HepG2 (cell line): ENCODE data around the gene MAML1. TPM values are rescaled to one million over a fixed set of nuclear protein-coding genes. Genes with fewer than 3 reads are reported as not detected.

Experiments used
- DPF2 ChIP-seq: sonication (generic); formaldehyde crosslinking; IDR thresholded peaks from 2 replicates; pipeline ENCODE4 v1.4.0; 2020; ENCODE audit warnings: mild to moderate bottlenecking, low read depth, missing genetic modification reagents, borderline replicate concordance
- GABPB1 ChIP-seq: IDR thresholded peaks from 2 replicates; pipeline ENCODE4 v1.6.1; 2016; ENCODE audit warnings: mild to moderate bottlenecking, missing genetic modification reagents, moderate library complexity, missing compliant biosample characterization
- KAT7 ChIP-seq: IDR thresholded peaks from 2 replicates; pipeline ENCODE4 v1.6.1; 2018; ENCODE audit warnings: borderline replicate concordance, missing compliant biosample characterization
- MAF1 ChIP-seq: sonication (generic); formaldehyde crosslinking; IDR thresholded peaks from 2 replicates; pipeline ENCODE4 v1.5.0; 2020; ENCODE audit warnings: missing genetic modification reagents, borderline replicate concordance
- MEIS1 ChIP-seq: sonication (generic); formaldehyde crosslinking; IDR thresholded peaks from 2 replicates; pipeline ENCODE4 v1.9.0; 2021; ENCODE audit warnings: mild to moderate bottlenecking, missing genetic modification reagents, moderate library complexity, borderline replicate concordance
- NR2C2 ChIP-seq: sonication (generic); formaldehyde crosslinking; IDR thresholded peaks from 2 replicates; pipeline ENCODE4 v1.4.0; 2020; ENCODE audit warnings: missing genetic modification reagents, mild to moderate bottlenecking, moderate library complexity, borderline replicate concordance
- SAP130 ChIP-seq: IDR thresholded peaks from 2 replicates; pipeline ENCODE4 v1.6.1; 2016; ENCODE audit warnings: low read depth
- SETDB1 ChIP-seq: sonication (generic); formaldehyde crosslinking; IDR thresholded peaks from 2 replicates; pipeline ENCODE4 v1.5.1; 2020; ENCODE audit warnings: missing genetic modification reagents, mild to moderate bottlenecking, borderline replicate concordance
- THAP11 ChIP-seq: IDR thresholded peaks from 2 replicates; pipeline ENCODE4 v1.6.1; 2016; ENCODE audit warnings: missing biosample characterization, missing genetic modification reagents
- YY1 ChIP-seq: IDR thresholded peaks from 2 replicates; pipeline ENCODE4 v1.6.1; 2011; ENCODE audit warnings: low read length, low read depth, moderate library complexity, mild to moderate bottlenecking; ENCODE audit not compliant: insufficient read depth, insufficient replicate concordance
- ZNF780A ChIP-seq: sonication (generic); formaldehyde crosslinking; IDR thresholded peaks from 2 replicates; pipeline ENCODE4 v1.8.0; 2022; ENCODE audit warnings: mild to moderate bottlenecking, missing genetic modification reagents, moderate library complexity
- polyA plus RNA-seq, 8 experiments: library from polyadenylated mRNA; depleted of rRNA in 3 of 8; stranded (reverse) in 7 of 8; unstranded in 1 of 8; fragments of >200 nt; fragmentation: Illumina TruSeq in 4 of 8; extraction: Trizol in 4 of 8; gene quantifications; 2 replicates each; pipeline versions ENCODE4 v1.2.1 to v1.2.3, GENCODE V29; 2011 to 2016; ENCODE audit warnings: low read depth in 4 of 8, missing spikeins in 1 of 8, mixed read lengths in 1 of 8; ENCODE audit not compliant: insufficient read depth in 1 of 8
- total RNA-seq, 5 experiments: library from RNA; depleted of rRNA; stranded (reverse); fragments of >200 nt; fragmentation: Illumina TruSeq; extraction: Trizol; gene quantifications; 2 replicates each; pipeline ENCODE4 v1.2.3, GENCODE V29; 2016; ENCODE audit warnings: low read depth in 1 of 5
- TF ChIP-seq, protein P1 (sequence below): sonication (generic); formaldehyde crosslinking; IDR thresholded peaks from 2 replicates; pipeline ENCODE4 v1.4.0; 2020; ENCODE audit warnings: low read depth, mild to moderate bottlenecking, missing genetic modification reagents
- TF ChIP-seq, protein P2 (sequence below): sonication (generic); formaldehyde crosslinking; IDR thresholded peaks from 2 replicates; pipeline ENCODE4 v1.4.0; 2020; ENCODE audit warnings: mild to moderate bottlenecking, missing genetic modification reagents
- TF ChIP-seq, protein P3 (sequence below): sonication (generic); formaldehyde crosslinking; IDR thresholded peaks from 2 replicates; pipeline ENCODE4 v1.4.0; 2020; ENCODE audit warnings: missing genetic modification reagents
- TF ChIP-seq, protein P4 (sequence below): sonication (generic); formaldehyde crosslinking; IDR thresholded peaks from 2 replicates; pipeline ENCODE4 v1.4.0; 2020; ENCODE audit warnings: mild to moderate bottlenecking, low read depth, missing genetic modification reagents
- TF ChIP-seq, protein P5 (sequence below): sonication (generic); formaldehyde crosslinking; IDR thresholded peaks from 2 replicates; pipeline ENCODE4 v1.5.0; 2020; ENCODE audit warnings: mild to moderate bottlenecking, missing genetic modification reagents, borderline replicate concordance

Gene MAML1
- total and polyA plus RNA-seq, 2 of the 13 experiments (the other 11 are each of a cell fraction or from before 2014, with no cell fraction given) = 10.0 to 10.8 TPM

DNA sequence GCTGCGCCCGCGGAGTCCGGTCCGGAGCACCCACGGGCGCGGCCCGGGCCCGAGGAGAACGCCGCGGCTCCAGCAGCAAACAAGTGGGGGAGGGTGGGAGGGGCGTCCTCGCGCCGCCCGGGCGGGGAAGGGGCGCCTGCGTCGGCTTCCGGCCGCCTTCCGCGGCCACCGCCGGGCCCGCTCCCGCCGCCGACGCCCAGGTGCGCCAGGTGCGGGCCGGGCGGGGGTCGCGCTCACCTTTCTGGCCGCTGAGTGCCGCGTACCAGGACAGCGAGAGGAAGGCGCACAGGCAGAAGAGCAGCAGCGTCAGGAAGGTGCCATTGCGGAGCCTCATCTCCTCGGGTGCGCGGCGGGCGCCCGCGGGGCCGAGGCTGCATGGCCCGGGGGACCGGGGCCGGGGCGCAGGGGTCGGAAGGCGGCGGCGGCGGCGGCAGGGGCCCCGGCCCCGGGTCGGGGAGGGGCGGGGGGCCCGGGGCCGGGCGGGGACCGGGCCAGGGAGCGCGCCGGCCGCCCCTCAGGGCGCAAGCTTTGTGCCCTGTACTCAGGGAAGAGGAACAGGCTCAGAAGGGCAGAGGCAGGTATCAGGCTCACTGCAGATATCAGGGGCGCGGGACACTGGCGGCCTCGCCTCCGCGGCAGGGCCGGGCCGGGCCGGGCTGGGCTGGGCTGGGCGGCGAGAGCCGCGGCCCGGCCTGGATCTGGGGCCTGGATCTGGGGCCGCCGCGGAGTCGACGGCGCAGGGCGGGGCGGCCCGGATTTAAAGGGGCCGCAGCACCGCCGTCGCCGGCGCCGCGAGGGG, 73.8 kb downstream of the MAML1 start, which contains the start of gene MGAT4B (continued):
- TF ChIP-seq, protein P1, sequence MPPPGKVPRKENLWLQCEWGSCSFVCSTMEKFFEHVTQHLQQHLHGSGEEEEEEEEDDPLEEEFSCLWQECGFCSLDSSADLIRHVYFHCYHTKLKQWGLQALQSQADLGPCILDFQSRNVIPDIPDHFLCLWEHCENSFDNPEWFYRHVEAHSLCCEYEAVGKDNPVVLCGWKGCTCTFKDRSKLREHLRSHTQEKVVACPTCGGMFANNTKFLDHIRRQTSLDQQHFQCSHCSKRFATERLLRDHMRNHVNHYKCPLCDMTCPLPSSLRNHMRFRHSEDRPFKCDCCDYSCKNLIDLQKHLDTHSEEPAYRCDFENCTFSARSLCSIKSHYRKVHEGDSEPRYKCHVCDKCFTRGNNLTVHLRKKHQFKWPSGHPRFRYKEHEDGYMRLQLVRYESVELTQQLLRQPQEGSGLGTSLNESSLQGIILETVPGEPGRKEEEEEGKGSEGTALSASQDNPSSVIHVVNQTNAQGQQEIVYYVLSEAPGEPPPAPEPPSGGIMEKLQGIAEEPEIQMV (CRISPR knock-in tag) = no peak
- TF ChIP-seq, protein P2, sequence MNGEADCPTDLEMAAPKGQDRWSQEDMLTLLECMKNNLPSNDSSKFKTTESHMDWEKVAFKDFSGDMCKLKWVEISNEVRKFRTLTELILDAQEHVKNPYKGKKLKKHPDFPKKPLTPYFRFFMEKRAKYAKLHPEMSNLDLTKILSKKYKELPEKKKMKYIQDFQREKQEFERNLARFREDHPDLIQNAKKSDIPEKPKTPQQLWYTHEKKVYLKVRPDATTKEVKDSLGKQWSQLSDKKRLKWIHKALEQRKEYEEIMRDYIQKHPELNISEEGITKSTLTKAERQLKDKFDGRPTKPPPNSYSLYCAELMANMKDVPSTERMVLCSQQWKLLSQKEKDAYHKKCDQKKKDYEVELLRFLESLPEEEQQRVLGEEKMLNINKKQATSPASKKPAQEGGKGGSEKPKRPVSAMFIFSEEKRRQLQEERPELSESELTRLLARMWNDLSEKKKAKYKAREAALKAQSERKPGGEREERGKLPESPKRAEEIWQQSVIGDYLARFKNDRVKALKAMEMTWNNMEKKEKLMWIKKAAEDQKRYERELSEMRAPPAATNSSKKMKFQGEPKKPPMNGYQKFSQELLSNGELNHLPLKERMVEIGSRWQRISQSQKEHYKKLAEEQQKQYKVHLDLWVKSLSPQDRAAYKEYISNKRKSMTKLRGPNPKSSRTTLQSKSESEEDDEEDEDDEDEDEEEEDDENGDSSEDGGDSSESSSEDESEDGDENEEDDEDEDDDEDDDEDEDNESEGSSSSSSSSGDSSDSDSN (CRISPR knock-in tag) = peak; percentile 34; the same call in 1 of the 2 replicates
- TF ChIP-seq DPF2 (CRISPR knock-in tag) (no peak), YY1 (peak; percentile 61), GABPB1 (CRISPR knock-in tag) (peak; percentile 41), MAF1 (CRISPR knock-in tag) (no peak), MEIS1 (CRISPR knock-in tag) (no peak), SETDB1 (CRISPR knock-in tag) (no peak), THAP11 (0 out of 2 replicates have a peak, but pooled peaks have one; percentile 26), ZNF780A (CRISPR knock-in tag) (0 out of 2 replicates have a peak, but pooled peaks have one; percentile 45), KAT7 (CRISPR knock-in tag) (0 out of 2 replicates have a peak, but pooled peaks have one; percentile 18), SAP130 (CRISPR knock-in tag) (peak; percentile 6; the same call in 1 of the 2 replicates), NR2C2 (CRISPR knock-in tag) (0 out of 2 replicates have a peak, but pooled peaks have one; percentile 15)
- TF ChIP-seq, protein P3, sequence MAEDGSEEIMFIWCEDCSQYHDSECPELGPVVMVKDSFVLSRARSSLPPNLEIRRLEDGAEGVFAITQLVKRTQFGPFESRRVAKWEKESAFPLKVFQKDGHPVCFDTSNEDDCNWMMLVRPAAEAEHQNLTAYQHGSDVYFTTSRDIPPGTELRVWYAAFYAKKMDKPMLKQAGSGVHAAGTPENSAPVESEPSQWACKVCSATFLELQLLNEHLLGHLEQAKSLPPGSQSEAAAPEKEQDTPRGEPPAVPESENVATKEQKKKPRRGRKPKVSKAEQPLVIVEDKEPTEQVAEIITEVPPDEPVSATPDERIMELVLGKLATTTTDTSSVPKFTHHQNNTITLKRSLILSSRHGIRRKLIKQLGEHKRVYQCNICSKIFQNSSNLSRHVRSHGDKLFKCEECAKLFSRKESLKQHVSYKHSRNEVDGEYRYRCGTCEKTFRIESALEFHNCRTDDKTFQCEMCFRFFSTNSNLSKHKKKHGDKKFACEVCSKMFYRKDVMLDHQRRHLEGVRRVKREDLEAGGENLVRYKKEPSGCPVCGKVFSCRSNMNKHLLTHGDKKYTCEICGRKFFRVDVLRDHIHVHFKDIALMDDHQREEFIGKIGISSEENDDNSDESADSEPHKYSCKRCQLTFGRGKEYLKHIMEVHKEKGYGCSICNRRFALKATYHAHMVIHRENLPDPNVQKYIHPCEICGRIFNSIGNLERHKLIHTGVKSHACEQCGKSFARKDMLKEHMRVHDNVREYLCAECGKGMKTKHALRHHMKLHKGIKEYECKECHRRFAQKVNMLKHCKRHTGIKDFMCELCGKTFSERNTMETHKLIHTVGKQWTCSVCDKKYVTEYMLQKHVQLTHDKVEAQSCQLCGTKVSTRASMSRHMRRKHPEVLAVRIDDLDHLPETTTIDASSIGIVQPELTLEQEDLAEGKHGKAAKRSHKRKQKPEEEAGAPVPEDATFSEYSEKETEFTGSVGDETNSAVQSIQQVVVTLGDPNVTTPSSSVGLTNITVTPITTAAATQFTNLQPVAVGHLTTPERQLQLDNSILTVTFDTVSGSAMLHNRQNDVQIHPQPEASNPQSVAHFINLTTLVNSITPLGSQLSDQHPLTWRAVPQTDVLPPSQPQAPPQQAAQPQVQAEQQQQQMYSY = peak; percentile 97
- TF ChIP-seq, protein P4, sequence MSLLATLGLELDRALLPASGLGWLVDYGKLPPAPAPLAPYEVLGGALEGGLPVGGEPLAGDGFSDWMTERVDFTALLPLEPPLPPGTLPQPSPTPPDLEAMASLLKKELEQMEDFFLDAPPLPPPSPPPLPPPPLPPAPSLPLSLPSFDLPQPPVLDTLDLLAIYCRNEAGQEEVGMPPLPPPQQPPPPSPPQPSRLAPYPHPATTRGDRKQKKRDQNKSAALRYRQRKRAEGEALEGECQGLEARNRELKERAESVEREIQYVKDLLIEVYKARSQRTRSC (CRISPR knock-in tag) = 0 out of 2 replicates have a peak, but pooled peaks have one; percentile 4
- TF ChIP-seq, protein P5, sequence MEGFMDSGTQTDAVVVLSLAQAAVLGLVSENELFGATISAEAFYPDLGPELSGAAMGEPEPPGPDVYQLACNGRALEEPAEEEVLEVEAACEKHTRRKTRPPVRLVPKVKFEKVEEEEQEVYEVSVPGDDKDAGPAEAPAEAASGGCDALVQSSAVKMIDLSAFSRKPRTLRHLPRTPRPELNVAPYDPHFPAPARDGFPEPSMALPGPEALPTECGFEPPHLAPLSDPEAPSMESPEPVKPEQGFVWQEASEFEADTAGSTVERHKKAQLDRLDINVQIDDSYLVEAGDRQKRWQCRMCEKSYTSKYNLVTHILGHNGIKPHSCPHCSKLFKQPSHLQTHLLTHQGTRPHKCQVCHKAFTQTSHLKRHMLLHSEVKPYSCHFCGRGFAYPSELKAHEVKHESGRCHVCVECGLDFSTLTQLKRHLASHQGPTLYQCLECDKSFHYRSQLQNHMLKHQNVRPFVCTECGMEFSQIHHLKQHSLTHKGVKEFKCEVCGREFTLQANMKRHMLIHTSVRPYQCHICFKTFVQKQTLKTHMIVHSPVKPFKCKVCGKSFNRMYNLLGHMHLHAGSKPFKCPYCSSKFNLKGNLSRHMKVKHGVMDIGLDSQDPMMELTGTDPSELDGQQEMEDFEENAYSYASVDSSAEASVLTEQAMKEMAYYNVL = no peak
